Astrocyte (in vitro differentiated cells and primary cell): Measurements from ENCODE around the gene STK38.

Experiments used
- CTCF ChIP-seq: IDR thresholded peaks from 2 replicates; pipeline ENCODE4 v1.5.1; 2011; ENCODE audit warnings: low read depth, mild to moderate bottlenecking, inconsistent platforms, low read length, moderate library complexity; ENCODE audit not compliant: insufficient read depth
- EZH2 ChIP-seq: IDR thresholded peaks from 2 replicates; pipeline ENCODE4 v1.6.1; 2012; ENCODE audit warnings: mild to moderate bottlenecking, low read length, inconsistent platforms; ENCODE audit not compliant: insufficient read depth

GRCh38 chr6:36504982-36505381 lies 42.3 kb downstream of the STK38 start:
- no peak for TF ChIP-seq CTCF
- no peak for TF ChIP-seq EZH2
